Nephron progenitor cell (in vitro differentiated cells): Measurements from ENCODE around the gene PNMA8C.

Source experiments
- DNase-seq: peaks from one replicate; pipeline ENCODE4 v3.0.0; 2021
- H3K27ac Mint-ChIP-seq: 2 replicates; pipeline ENCODE4 v1.8.0; 2021; ENCODE audit warnings: mild to moderate bottlenecking, moderate library complexity, mixed read lengths
- H3K27me3 Mint-ChIP-seq: 2 replicates; pipeline ENCODE4 v1.8.0; 2021; ENCODE audit warnings: mild to moderate bottlenecking, low read depth, mixed read lengths; ENCODE audit not compliant: poor library complexity
- H3K36me3 Mint-ChIP-seq: 2 replicates; pipeline ENCODE4 v1.8.0; 2021; ENCODE audit warnings: low read depth, mixed read lengths
- H3K4me1 Mint-ChIP-seq: 2 replicates; pipeline ENCODE4 v1.8.0; 2021; ENCODE audit warnings: mixed read lengths
- H3K4me3 Mint-ChIP-seq: 2 replicates; pipeline ENCODE4 v1.8.0; 2021; ENCODE audit warnings: mild to moderate bottlenecking, moderate library complexity, mixed read lengths
- H3K9me3 Mint-ChIP-seq: 2 replicates; pipeline ENCODE4 v1.8.0; 2021; ENCODE audit warnings: mild to moderate bottlenecking, moderate library complexity, mixed read lengths
- TF ChIP-seq, protein P1 (sequence below): fragments of 200-600 bp; sonication (generic); IDR thresholded peaks from 2 replicates; pipeline ENCODE4 v1.5.0; 2021; ENCODE audit warnings: antibody characterized with exemption

PNMA8C gene

DNA sequence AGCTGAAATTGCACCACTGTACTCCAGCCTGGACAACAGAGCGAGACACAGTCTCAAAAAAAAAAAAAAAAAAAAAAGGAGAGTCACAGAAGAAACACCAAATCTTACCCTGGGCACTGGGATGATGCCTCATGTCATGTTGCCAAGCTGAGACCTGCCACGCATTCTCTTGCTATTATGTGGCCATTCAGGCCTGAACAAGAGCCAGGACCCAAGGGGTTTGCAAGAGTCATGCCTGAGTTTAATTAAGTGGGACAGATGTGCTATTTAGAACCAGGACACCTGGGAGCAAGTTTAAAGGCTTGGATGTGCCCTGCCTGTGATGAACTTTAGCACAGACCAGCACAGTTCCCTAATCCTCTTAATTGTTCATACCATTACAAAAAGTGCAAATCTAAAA lies 32.8 kb upstream of the PNMA8C start:
- no peak for DNase-seq
- no peak overlapping the region for H3K27ac Mint-ChIP-seq
- TF ChIP-seq, protein P1, sequence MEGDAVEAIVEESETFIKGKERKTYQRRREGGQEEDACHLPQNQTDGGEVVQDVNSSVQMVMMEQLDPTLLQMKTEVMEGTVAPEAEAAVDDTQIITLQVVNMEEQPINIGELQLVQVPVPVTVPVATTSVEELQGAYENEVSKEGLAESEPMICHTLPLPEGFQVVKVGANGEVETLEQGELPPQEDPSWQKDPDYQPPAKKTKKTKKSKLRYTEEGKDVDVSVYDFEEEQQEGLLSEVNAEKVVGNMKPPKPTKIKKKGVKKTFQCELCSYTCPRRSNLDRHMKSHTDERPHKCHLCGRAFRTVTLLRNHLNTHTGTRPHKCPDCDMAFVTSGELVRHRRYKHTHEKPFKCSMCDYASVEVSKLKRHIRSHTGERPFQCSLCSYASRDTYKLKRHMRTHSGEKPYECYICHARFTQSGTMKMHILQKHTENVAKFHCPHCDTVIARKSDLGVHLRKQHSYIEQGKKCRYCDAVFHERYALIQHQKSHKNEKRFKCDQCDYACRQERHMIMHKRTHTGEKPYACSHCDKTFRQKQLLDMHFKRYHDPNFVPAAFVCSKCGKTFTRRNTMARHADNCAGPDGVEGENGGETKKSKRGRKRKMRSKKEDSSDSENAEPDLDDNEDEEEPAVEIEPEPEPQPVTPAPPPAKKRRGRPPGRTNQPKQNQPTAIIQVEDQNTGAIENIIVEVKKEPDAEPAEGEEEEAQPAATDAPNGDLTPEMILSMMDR, result no peak
- H3K36me3 Mint-ChIP-seq, result peaks cover 35% of the 10 kb centered on the region
- H3K4me1 Mint-ChIP-seq, result peaks cover 15% of the 10 kb centered on the region
- no peaks in the 10 kb centered on the region for H3K9me3 Mint-ChIP-seq
- no peak overlapping the region for H3K4me3 Mint-ChIP-seq
- peaks cover 10% of the 10 kb centered on the region for H3K27me3 Mint-ChIP-seq

- Mint-ChIP-seq H3K4me1 (peaks cover 17% of the 10 kb centered on the region), H3K9me3 (no peaks in the 10 kb centered on the region), H3K4me3 (no peak overlapping the region), H3K36me3 (peaks cover 30% of the 10 kb centered on the region), H3K27ac (no peak overlapping the region), H3K27me3 (peaks cover 14% of the 10 kb centered on the region)
- no peak for DNase-seq
- TF ChIP-seq, protein P1, result no peak
These were observed 32.2 kb upstream of the PNMA8C start for GRCh38 chr19:46460981-46461380.

- TF ChIP-seq, protein P1, result no peak
- Mint-ChIP-seq H3K27ac (no peak overlapping the region), H3K27me3 (peaks cover 11% of the 10 kb centered on the region), H3K36me3 (peaks cover 21% of the 10 kb centered on the region), H3K9me3 (peaks cover 3% of the 10 kb centered on the region), H3K4me3 (no peak overlapping the region), H3K4me1 (peaks cover 13% of the 10 kb centered on the region)
- no peak for DNase-seq
These were observed 31.3 kb upstream of the PNMA8C start for GRCh38 chr19:46460055-46460454.

- Mint-ChIP-seq H3K36me3 (no peaks in the 10 kb centered on the region), H3K4me3 (no peak overlapping the region), H3K4me1 (peaks cover 5% of the 10 kb centered on the region), H3K9me3 (peaks cover 3% of the 10 kb centered on the region), H3K27ac (no peak overlapping the region), H3K27me3 (peaks cover 19% of the 10 kb centered on the region)
- no peak for DNase-seq
- TF ChIP-seq, protein P1, result no peak
These were observed 28.2 kb upstream of the PNMA8C start for GRCh38 chr19:46456930-46457329.

DNA sequence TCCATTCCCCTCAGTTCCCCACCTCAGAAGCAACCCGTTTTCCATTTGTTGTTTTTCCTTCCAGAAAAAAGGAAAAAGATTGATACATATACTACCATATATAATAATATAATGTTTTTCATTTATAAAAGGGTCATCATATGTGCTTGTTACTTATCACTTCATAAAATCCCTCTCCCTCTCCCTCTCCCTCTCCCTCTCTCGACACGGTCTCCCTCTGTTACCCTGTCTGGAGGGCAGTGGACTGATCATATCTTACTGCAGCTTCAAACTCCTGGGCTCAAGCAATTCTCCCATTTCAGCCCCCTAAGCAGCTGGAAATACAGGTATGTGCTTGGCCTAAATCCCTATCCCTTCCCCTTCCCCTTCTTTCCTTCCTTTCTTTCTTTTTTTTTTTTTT lies 25.5 kb upstream of the PNMA8C start:
- no peak for DNase-seq
- peaks cover 30% of the 10 kb centered on the region for H3K27me3 Mint-ChIP-seq
- H3K4me3 Mint-ChIP-seq, result no peak overlapping the region
- peaks cover 5% of the 10 kb centered on the region for H3K4me1 Mint-ChIP-seq
- H3K27ac Mint-ChIP-seq, result peak overlapping the region; percentile 74
- H3K9me3 Mint-ChIP-seq, result peaks cover 11% of the 10 kb centered on the region
- H3K36me3 Mint-ChIP-seq, result no peaks in the 10 kb centered on the region
- TF ChIP-seq, protein P1, result no peak

DNA sequence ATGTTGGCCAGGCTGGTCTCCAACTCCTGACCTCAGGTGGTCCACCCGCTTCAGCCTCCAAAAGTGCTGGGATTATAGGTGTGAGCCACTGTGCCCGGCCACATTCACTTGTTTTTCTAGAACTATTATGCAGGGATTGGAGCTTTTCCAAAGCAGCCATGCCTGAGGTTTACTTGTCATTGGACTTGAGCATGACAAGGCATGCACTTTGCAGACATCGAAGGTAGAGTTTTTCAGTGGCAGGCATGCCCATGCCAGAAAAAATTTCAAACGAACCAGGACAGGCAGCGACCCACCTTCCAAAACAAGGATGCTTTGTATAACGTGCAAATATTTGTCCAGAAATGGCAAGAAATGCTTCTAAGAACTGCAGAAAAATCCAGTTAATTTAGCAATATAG lies 24.9 kb upstream of the PNMA8C start:
- H3K36me3 Mint-ChIP-seq, result no peaks in the 10 kb centered on the region

More for the DNA sequence above, 24.9 kb upstream of the PNMA8C start:
- TF ChIP-seq, protein P1, result no peak
- Mint-ChIP-seq H3K4me1 (peaks cover 5% of the 10 kb centered on the region), H3K9me3 (peaks cover 12% of the 10 kb centered on the region), H3K4me3 (no peak overlapping the region), H3K27me3 (peaks cover 27% of the 10 kb centered on the region), H3K27ac (no peak overlapping the region)
- no peak for DNase-seq
